Tibial artery (tissue), 4 donors: ENCODE data around the gene MGRN1.

Source experiments
- DNase-seq, 2 donors: peaks; one replicate each; pipeline ENCODE4 v3.0.0-alpha.2; 2019
- H3K27ac ChIP-seq, 2 donors: fragments of 200-600 bp; sonication (generic) in 1 of 2; 1 replicate in 1 of 2; 2 replicates in 1 of 2; pipeline ENCODE4 v1.5.1; 2018 to 2019; ENCODE audit warnings: mild to moderate bottlenecking in 1 of 2
- H3K27me3 ChIP-seq, 2 donors: fragments of 200-600 bp; sonication (generic) in 1 of 2; one replicate each; pipeline versions ENCODE4 v1.5.1 to v1.6.0; 2016 to 2019
- H3K36me3 ChIP-seq, 3 donors: fragments of 200-600 bp; sonication (generic) in 2 of 3; one replicate each; pipeline ENCODE4 v1.5.1; 2016 to 2019; ENCODE audit warnings: mild to moderate bottlenecking in 2 of 3
- H3K4me1 ChIP-seq, 4 donors: fragments of 200-600 bp; sonication (generic) in 2 of 4; 1 replicate in 3 of 4; 2 replicates in 1 of 4; pipeline ENCODE4 v1.5.1; 2016 to 2019
- H3K4me3 ChIP-seq, 2 donors: fragments of 200-600 bp; sonication (generic) in 1 of 2; 1 replicate in 1 of 2; 2 replicates in 1 of 2; pipeline ENCODE4 v1.5.1; 2018 to 2019; ENCODE audit warnings: mild to moderate bottlenecking in 2 of 2
- H3K9me3 ChIP-seq, 3 donors: fragments of 200-600 bp; sonication (generic) in 1 of 3; one replicate each; pipeline ENCODE4 v1.5.1; 2016 to 2019
- intact Hi-C: fragments of 100-400 bp; cut with DNase I; formaldehyde crosslinking; loops from one replicate; pipeline ENCODE4 v1.15.0; 2023; ENCODE audit warnings: low total_unique reads
- TF ChIP-seq, protein P1 (sequence below), 2 experiments: fragments of 200-600 bp in 1 of 2; fragments of 450-650 bp in 1 of 2; IDR thresholded peaks; one replicate each; pipeline ENCODE4 v1.5.1; 2017 to 2019; ENCODE audit warnings: antibody characterized with exemption in 2 of 2, mild to moderate bottlenecking in 1 of 2, moderate library complexity in 1 of 2

Gene MGRN1

DNA sequence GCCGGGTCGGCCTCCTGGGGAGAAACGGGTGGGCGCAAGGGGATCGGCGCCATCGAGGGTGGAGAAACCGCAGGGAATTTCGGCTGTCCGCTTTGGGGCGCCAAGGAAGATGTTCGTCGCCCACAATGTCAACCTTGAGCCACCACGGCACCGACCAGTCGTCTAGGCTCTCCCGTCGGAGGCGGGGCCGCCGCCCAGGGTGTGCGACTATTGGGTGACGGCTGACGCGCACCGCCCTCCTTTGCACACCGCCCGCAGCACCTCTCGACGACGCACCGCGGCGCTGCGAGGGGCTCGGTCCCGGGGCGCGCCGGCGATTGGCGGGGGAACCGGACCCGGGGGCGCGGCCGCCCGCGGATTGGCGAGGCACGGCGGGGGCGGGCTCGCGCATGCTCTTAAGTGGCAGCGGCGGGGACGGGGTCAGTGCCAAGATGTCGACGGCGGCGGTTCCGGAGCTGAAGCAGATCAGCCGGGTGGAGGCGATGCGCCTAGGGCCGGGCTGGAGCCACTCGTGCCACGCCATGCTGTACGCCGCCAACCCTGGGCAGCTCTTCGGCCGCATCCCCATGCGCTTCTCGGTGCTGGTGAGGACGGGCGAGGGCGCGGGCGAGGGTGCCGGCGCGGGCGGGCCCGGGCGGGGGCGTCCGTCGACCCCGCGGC lies 68.8 kb downstream of the MGRN1 start, which contains the start of gene NUDT16L1:
TSS of gene NUDT16L1 (plus strand) at position 267 of the 660 bp plus-strand sequence. CDS start at position 432, 165 bp downstream.
- Histone ChIP-seq H3K4me3 (peak within 1 kb of the TSS; percentile 80 to 99), H3K4me1 (peaks cover 0 to 41% (median 16%) of the 10 kb centered on the region in 4 donors), H3K36me3 (peaks cover 4 to 61% (median 44%) of the 10 kb centered on the region in 3 donors), H3K27ac (peak within 1 kb of the TSS; percentile 86 to 94), H3K9me3 (no peaks in the 10 kb centered on the region), H3K27me3 (no peaks in the 10 kb centered on the region)
- intact Hi-C loops, result no loop called here
- peak; percentile 96 to 98 for DNase-seq
- TF ChIP-seq, protein P1, sequence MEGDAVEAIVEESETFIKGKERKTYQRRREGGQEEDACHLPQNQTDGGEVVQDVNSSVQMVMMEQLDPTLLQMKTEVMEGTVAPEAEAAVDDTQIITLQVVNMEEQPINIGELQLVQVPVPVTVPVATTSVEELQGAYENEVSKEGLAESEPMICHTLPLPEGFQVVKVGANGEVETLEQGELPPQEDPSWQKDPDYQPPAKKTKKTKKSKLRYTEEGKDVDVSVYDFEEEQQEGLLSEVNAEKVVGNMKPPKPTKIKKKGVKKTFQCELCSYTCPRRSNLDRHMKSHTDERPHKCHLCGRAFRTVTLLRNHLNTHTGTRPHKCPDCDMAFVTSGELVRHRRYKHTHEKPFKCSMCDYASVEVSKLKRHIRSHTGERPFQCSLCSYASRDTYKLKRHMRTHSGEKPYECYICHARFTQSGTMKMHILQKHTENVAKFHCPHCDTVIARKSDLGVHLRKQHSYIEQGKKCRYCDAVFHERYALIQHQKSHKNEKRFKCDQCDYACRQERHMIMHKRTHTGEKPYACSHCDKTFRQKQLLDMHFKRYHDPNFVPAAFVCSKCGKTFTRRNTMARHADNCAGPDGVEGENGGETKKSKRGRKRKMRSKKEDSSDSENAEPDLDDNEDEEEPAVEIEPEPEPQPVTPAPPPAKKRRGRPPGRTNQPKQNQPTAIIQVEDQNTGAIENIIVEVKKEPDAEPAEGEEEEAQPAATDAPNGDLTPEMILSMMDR (IDR thresholded peaks at IDR 0.05), result peak in 1 of 2 experiments; percentile 51

DNA sequence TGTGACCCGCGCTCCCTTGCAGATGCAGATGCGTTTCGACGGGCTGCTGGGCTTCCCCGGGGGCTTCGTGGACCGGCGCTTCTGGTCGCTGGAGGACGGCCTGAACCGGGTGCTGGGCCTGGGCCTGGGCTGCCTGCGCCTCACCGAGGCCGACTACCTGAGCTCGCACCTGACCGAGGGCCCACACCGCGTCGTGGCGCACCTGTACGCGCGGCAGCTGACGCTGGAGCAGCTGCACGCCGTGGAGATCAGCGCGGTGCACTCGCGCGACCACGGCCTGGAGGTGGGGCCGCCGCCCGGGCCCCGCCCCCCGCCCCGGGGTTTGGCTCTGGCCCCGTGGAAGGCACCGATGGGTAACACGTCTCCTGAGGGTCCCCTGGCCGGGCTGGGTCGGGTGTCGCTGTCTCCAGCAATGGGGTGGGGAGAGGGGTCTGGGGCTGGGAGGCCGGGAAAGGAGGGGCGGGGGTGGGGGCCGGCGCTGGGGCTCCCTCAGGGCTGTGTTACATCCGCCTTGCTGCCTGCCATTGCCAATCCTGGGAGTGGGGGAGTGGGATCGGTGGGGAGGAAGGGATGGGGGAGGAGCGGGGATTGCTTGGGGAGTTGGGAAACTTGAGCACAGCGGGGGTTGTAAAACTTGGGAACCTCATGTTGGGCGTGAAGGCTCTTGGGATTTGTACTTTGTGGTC lies 69.5 kb downstream of the MGRN1 start:
- Histone ChIP-seq H3K27me3 (no peaks in the 10 kb centered on the region), H3K4me3 (peak overlapping the region; percentile 80 to 99), H3K36me3 (peaks cover 7 to 61% (median 44%) of the 10 kb centered on the region in 3 donors), H3K27ac (peak overlapping the region; percentile 86 to 94), H3K9me3 (no peaks in the 10 kb centered on the region), H3K4me1 (peaks cover 0 to 41% (median 16%) of the 10 kb centered on the region in 4 donors)
- TF ChIP-seq, protein P1 (IDR thresholded peaks at IDR 0.05), result no peak
- DNase-seq, result peak in 1 of 2 donors; percentile 78
- intact Hi-C loops, result no loop called here

DNA sequence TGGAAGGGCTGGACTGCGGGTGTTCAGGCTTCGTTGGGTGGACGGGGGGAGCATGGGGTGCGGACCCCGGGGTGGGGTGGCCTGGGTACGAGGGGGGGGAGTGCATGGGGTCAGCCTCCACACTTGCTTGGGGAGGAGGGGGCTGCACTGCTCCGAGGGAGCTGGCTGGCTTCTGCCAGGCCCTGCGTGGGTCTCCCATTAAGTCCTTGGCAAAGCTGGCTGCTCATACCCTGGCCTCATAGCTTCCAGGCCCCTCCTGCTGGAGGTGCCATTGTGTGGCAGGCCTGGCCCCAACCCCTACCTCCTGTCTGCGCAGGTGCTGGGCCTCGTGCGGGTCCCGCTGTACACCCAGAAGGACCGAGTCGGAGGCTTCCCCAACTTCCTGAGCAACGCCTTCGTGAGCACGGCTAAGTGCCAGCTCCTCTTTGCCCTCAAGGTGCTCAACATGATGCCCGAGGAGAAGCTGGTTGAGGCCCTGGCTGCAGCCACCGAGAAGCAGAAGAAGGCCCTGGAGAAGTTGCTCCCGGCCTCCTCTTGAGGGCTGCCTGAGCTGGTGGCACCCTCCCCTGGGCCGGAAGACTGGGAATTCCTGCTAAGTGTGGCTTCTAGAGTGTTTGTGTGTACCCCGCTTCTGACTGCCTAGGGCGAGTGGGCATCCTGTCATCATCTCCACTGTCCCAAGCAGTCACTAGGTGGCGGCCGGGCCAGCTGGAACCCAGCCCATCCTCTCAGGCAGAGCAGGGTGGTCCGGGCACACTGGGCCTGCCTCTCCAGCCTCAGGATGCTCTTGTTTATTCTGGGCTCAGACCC lies 70.2 kb downstream of the MGRN1 start:
- DNase-seq, result peak; percentile 54 to 75
- Histone ChIP-seq H3K4me1 (peaks cover 0 to 41% (median 16%) of the 10 kb centered on the region in 4 donors), H3K27ac (peak overlapping the region; percentile 86 to 94), H3K9me3 (no peaks in the 10 kb centered on the region), H3K36me3 (peaks cover 14 to 61% (median 48%) of the 10 kb centered on the region in 3 donors), H3K4me3 (peak overlapping the region; percentile 80 to 99), H3K27me3 (no peaks in the 10 kb centered on the region)
- TF ChIP-seq, protein P1 (IDR thresholded peaks at IDR 0.05), result no peak
- intact Hi-C loops, result no loop called here

DNA sequence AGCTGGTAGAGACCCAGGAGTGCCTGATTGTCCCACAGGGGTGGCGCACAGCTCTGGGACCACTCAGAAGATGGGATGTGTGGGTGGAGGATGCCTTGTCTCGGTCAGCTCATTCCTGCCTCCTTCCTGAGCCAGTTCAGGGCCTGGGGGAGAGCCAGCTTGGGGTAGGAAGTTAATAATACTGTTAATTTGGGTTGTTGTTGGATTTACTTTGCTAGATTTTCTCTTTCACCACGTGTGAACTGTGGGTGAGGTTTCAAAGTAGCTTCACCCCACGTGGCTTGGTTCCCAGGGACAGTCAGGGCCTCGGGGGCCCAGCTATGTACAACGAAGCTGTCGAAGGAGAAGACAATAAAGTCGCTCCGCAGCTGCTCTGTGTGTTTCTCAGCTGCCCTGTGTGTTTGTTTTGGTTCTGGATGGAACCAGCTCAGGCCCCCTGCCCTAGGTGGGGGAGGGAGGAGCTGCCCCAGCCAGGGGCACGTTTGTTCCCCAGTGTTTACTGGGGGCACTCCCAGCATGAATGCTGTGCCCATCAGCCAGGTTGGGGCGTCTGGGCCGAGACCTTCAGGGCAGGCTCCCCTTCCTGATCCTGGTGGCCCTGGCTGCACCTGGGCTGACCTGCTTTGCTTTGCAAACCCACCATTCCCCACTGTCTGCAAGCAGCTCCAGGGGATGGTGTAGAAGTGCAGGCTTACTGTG lies 71.0 kb downstream of the MGRN1 start:
- no peaks in the 10 kb centered on the region for H3K27me3 ChIP-seq
- no peaks in the 10 kb centered on the region for H3K9me3 ChIP-seq
- H3K4me1 ChIP-seq, result peaks cover 0 to 41% (median 16%) of the 10 kb centered on the region in 4 donors
- peak overlapping the region in 1 of 2 donors; percentile 94 for H3K27ac ChIP-seq
- intact Hi-C loops, result no loop called here
- H3K36me3 ChIP-seq, result peaks cover 20 to 61% (median 56%) of the 10 kb centered on the region in 3 donors
- peak in 1 of 2 donors; percentile 54 for DNase-seq
- no peak overlapping the region for H3K4me3 ChIP-seq
- TF ChIP-seq, protein P1 (IDR thresholded peaks at IDR 0.05), result no peak
